ENCODE measurements around the gene CROCC2.

Gene CROCC2

GRCh38 chr2:240948905-240949790 lies 43.0 kb downstream of the CROCC2 start:
- H3K27me3 ChIP-seq (ENCODE audit: low read length) = no peaks in the 10 kb centered on the region
- no peak overlapping the region for H3K9ac ChIP-seq (ENCODE audit: low read length)
- H3K4me3 ChIP-seq (ENCODE audit: insufficient read depth, low read length, poor library complexity, severe bottlenecking) = no peak overlapping the region
- no peaks in the 10 kb centered on the region for H3K9me3 ChIP-seq (ENCODE audit: insufficient read depth, low read length)
- TF ChIP-seq CTCF (IDR thresholded peaks at IDR 0.05; ENCODE audit: insufficient read depth, low read length, poor library complexity, severe bottlenecking) (no peak), EZH2phosphoT487 (conservative IDR thresholded peaks at IDR 0.05; ENCODE audit: low read length) (no peak)
- no peak overlapping the region for H3K27ac ChIP-seq (ENCODE audit: low read depth, low read length)
- H3K79me2 ChIP-seq (ENCODE audit: insufficient read depth, low read length) = no peaks in the 10 kb centered on the region
- H2AFZ ChIP-seq (ENCODE audit: low read depth, low read length, severe bottlenecking) = no peak overlapping the region
- H4K20me1 ChIP-seq (ENCODE audit: low read depth, low read length) = no peaks in the 10 kb centered on the region
- H3K36me3 ChIP-seq (ENCODE audit: low read length) = no peaks in the 10 kb centered on the region
- H3K4me2 ChIP-seq (ENCODE audit: low read depth, low read length, poor library complexity, severe bottlenecking) = no peak overlapping the region
- H3K9me2 ChIP-seq (replicated peaks; ENCODE audit: insufficient read depth, low read length) = no peaks in the 10 kb centered on the region
- no peaks in the 10 kb centered on the region for H3F3A ChIP-seq (ENCODE audit: insufficient read depth)

GRCh38 chr2:240949791-240950705 lies 43.9 kb downstream of the CROCC2 start:
- H3K36me3 ChIP-seq (ENCODE audit: low read length) = no peaks in the 10 kb centered on the region

GRCh38 chr2:240951045-240951594 lies 45.0 kb downstream of the CROCC2 start:
- no peak overlapping the region for H2AFZ ChIP-seq (ENCODE audit: low read depth, low read length, severe bottlenecking)
- no peak overlapping the region for H3K4me2 ChIP-seq (ENCODE audit: low read depth, low read length, poor library complexity, severe bottlenecking)
- H3K27ac ChIP-seq (ENCODE audit: low read depth, low read length) = no peak overlapping the region
- no peaks in the 10 kb centered on the region for H3K36me3 ChIP-seq (ENCODE audit: low read length)
- no peak overlapping the region for H3K4me3 ChIP-seq (ENCODE audit: insufficient read depth, low read length, poor library complexity, severe bottlenecking)
- H3K9ac ChIP-seq (ENCODE audit: low read length) = no peak overlapping the region
- no peaks in the 10 kb centered on the region for H3K9me3 ChIP-seq (ENCODE audit: insufficient read depth, low read length)
- no peaks in the 10 kb centered on the region for H3F3A ChIP-seq (ENCODE audit: insufficient read depth)
- no peaks in the 10 kb centered on the region for H4K20me1 ChIP-seq (ENCODE audit: low read depth, low read length)
- TF ChIP-seq CTCF (IDR thresholded peaks at IDR 0.05; ENCODE audit: insufficient read depth, low read length, poor library complexity, severe bottlenecking) = no peak
- no peaks in the 10 kb centered on the region for H3K79me2 ChIP-seq (ENCODE audit: insufficient read depth, low read length)
- no peaks in the 10 kb centered on the region for H3K27me3 ChIP-seq (ENCODE audit: low read length)
- H3K9me2 ChIP-seq (replicated peaks; ENCODE audit: insufficient read depth, low read length) = no peaks in the 10 kb centered on the region

More at GRCh38 chr2:240949791-240950705, 43.9 kb downstream of the CROCC2 start:
- Histone ChIP-seq H3K9ac (ENCODE audit: low read length) (no peak overlapping the region), H3K79me2 (ENCODE audit: insufficient read depth, low read length) (no peaks in the 10 kb centered on the region), H3K4me2 (ENCODE audit: low read depth, low read length, poor library complexity, severe bottlenecking) (no peak overlapping the region), H3F3A (ENCODE audit: insufficient read depth) (no peaks in the 10 kb centered on the region), H3K9me3 (ENCODE audit: insufficient read depth, low read length) (no peaks in the 10 kb centered on the region), H2AFZ (ENCODE audit: low read depth, low read length, severe bottlenecking) (no peak overlapping the region), H4K20me1 (ENCODE audit: low read depth, low read length) (no peaks in the 10 kb centered on the region), H3K27me3 (ENCODE audit: low read length) (no peaks in the 10 kb centered on the region), H3K4me3 (ENCODE audit: insufficient read depth, low read length, poor library complexity, severe bottlenecking) (no peak overlapping the region), H3K27ac (ENCODE audit: low read depth, low read length) (no peak overlapping the region), H3K9me2 (replicated peaks; ENCODE audit: insufficient read depth, low read length) (no peaks in the 10 kb centered on the region)
- no peak for TF ChIP-seq EZH2phosphoT487 (conservative IDR thresholded peaks at IDR 0.05; ENCODE audit: low read length)
- TF ChIP-seq CTCF (IDR thresholded peaks at IDR 0.05; ENCODE audit: insufficient read depth, low read length, poor library complexity, severe bottlenecking) = no peak
